ENCODE results near the gene CDH22.

CDH22 gene

GRCh38 chr20:46191611-46192010 is 116.7 kb downstream of the CDH22 start:
- in situ Hi-C loops (cut with MboI; ENCODE audit: low pct_unique_long_range_greater_than_20kb, low sequenced_read_pairs, unreplicated experiment) = no loop called here
- TF ChIP-seq CTCF (IDR thresholded peaks at IDR 0.05; ENCODE audit: extremely low read depth, insufficient read depth, missing control alignments) = no peak
- DNase-seq (ENCODE audit: low spot score) = no peak

GRCh38 chr20:46191168-46191540 is 117.1 kb downstream of the CDH22 start:
- TF ChIP-seq CTCF (IDR thresholded peaks at IDR 0.05; ENCODE audit: extremely low read depth, insufficient read depth, missing control alignments) = no peak
- no peak for DNase-seq (ENCODE audit: low spot score)
- in situ Hi-C loops (cut with MboI; ENCODE audit: low pct_unique_long_range_greater_than_20kb, low sequenced_read_pairs, unreplicated experiment) = no loop called here

- no peak for TF ChIP-seq CTCF (IDR thresholded peaks at IDR 0.05; ENCODE audit: extremely low read depth, insufficient read depth, missing control alignments)
- in situ Hi-C loops (cut with MboI; ENCODE audit: low pct_unique_long_range_greater_than_20kb, low sequenced_read_pairs, unreplicated experiment) = no loop called here
- no peak for DNase-seq (ENCODE audit: low spot score)
These were observed 117.7 kb downstream of the CDH22 start for GRCh38 chr20:46190478-46191167.

GRCh38 chr20:46188866-46189541 is 119.3 kb downstream of the CDH22 start:
- DNase-seq (ENCODE audit: low spot score) = no peak
- TF ChIP-seq CTCF (IDR thresholded peaks at IDR 0.05; ENCODE audit: extremely low read depth, insufficient read depth, missing control alignments) = no peak
- in situ Hi-C loops (cut with MboI; ENCODE audit: low pct_unique_long_range_greater_than_20kb, low sequenced_read_pairs, unreplicated experiment) = no loop called here

GRCh38 chr20:46186210-46186609 is 122.1 kb downstream of the CDH22 start:
- no peak for TF ChIP-seq CTCF (IDR thresholded peaks at IDR 0.05; ENCODE audit: extremely low read depth, insufficient read depth, missing control alignments)
- in situ Hi-C loops (cut with MboI; ENCODE audit: low pct_unique_long_range_greater_than_20kb, low sequenced_read_pairs, unreplicated experiment) = no loop called here
- DNase-seq (ENCODE audit: low spot score) = no peak

GRCh38 chr20:46185353-46185752 is 122.9 kb downstream of the CDH22 start:
- in situ Hi-C loops (cut with MboI; ENCODE audit: low pct_unique_long_range_greater_than_20kb, low sequenced_read_pairs, unreplicated experiment) = no loop called here
- no peak for DNase-seq (ENCODE audit: low spot score)
- TF ChIP-seq CTCF (IDR thresholded peaks at IDR 0.05; ENCODE audit: extremely low read depth, insufficient read depth, missing control alignments) = no peak

Data from GM13977 (cell line).